Measurements from ENCODE around the gene ADRA2C. TPM values are rescaled to one million over a fixed set of nuclear protein-coding genes. Genes with fewer than 3 reads are reported as not detected.

ADRA2C gene
- total and polyA plus RNA-seq, 2 of the 13 experiments (the other 11 are each of a cell fraction or from before 2014, with no cell fraction given), result 15.4 to 69.7 TPM

GRCh38 chr4:3791910-3792542, 25.8 kb downstream of the ADRA2C start (continued):
- TF ChIP-seq MAF1 (CRISPR knock-in tag; IDR thresholded peaks at IDR 0.05; ENCODE audit: borderline replicate concordance) (peak; percentile 38; the same call in 1 of the 2 replicates), TARDBP (CRISPR knock-in tag; IDR thresholded peaks at IDR 0.05) (peak; percentile 23; the same call in 1 of the 2 replicates), NR2F2 (IDR thresholded peaks at IDR 0.05; ENCODE audit: borderline replicate concordance, low read depth) (no peak), SOX6 (IDR thresholded peaks at IDR 0.05) (no peak), SOX6 (CRISPR knock-in tag; IDR thresholded peaks at IDR 0.05) (peak; percentile 40; the same call in 1 of the 2 replicates), ZFAT (CRISPR knock-in tag; conservative IDR thresholded peaks at IDR 0.05) (0 out of 2 replicates have a peak, but pooled peaks have one; percentile 17), ZNF569 (CRISPR knock-in tag; IDR thresholded peaks at IDR 0.05; ENCODE audit: borderline replicate concordance) (no peak), ZNF329 (CRISPR knock-in tag; IDR thresholded peaks at IDR 0.05; ENCODE audit: low read depth) (peak; percentile 88), THRA (CRISPR knock-in tag; IDR thresholded peaks at IDR 0.05; ENCODE audit: borderline replicate concordance) (peak; percentile 90), ZNF24 (IDR thresholded peaks at IDR 0.05) (no peak), ZFP82 (CRISPR knock-in tag; IDR thresholded peaks at IDR 0.05; ENCODE audit: borderline replicate concordance) (no peak), ZNF121 (CRISPR knock-in tag; IDR thresholded peaks at IDR 0.05) (no peak), HES4 (CRISPR knock-in tag; IDR thresholded peaks at IDR 0.05; ENCODE audit: borderline replicate concordance) (peak; percentile 97), MYNN (CRISPR knock-in tag; IDR thresholded peaks at IDR 0.05; ENCODE audit: low read depth) (peak; percentile 93), AFF4 (CRISPR knock-in tag; IDR thresholded peaks at IDR 0.05) (0 out of 2 replicates have a peak, but pooled peaks have one; percentile 51)
- TF ChIP-seq, protein P1, sequence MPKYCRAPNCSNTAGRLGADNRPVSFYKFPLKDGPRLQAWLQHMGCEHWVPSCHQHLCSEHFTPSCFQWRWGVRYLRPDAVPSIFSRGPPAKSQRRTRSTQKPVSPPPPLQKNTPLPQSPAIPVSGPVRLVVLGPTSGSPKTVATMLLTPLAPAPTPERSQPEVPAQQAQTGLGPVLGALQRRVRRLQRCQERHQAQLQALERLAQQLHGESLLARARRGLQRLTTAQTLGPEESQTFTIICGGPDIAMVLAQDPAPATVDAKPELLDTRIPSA (CRISPR knock-in tag; IDR thresholded peaks at IDR 0.05; ENCODE audit: borderline replicate concordance), result no peak
- TF ChIP-seq, protein P2, sequence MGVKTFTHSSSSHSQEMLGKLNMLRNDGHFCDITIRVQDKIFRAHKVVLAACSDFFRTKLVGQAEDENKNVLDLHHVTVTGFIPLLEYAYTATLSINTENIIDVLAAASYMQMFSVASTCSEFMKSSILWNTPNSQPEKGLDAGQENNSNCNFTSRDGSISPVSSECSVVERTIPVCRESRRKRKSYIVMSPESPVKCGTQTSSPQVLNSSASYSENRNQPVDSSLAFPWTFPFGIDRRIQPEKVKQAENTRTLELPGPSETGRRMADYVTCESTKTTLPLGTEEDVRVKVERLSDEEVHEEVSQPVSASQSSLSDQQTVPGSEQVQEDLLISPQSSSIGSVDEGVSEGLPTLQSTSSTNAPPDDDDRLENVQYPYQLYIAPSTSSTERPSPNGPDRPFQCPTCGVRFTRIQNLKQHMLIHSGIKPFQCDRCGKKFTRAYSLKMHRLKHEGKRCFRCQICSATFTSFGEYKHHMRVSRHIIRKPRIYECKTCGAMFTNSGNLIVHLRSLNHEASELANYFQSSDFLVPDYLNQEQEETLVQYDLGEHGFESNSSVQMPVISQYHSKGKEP (CRISPR knock-in tag; IDR thresholded peaks at IDR 0.05), result peak; percentile 99
- TF ChIP-seq, protein P3, sequence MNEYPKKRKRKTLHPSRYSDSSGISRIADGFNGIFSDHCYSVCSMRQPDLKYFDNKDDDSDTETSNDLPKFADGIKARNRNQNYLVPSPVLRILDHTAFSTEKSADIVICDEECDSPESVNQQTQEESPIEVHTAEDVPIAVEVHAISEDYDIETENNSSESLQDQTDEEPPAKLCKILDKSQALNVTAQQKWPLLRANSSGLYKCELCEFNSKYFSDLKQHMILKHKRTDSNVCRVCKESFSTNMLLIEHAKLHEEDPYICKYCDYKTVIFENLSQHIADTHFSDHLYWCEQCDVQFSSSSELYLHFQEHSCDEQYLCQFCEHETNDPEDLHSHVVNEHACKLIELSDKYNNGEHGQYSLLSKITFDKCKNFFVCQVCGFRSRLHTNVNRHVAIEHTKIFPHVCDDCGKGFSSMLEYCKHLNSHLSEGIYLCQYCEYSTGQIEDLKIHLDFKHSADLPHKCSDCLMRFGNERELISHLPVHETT (CRISPR knock-in tag; conservative IDR thresholded peaks at IDR 0.05), result peak; percentile 81; the same call in 1 of the 2 replicates
- TF ChIP-seq, protein P4, sequence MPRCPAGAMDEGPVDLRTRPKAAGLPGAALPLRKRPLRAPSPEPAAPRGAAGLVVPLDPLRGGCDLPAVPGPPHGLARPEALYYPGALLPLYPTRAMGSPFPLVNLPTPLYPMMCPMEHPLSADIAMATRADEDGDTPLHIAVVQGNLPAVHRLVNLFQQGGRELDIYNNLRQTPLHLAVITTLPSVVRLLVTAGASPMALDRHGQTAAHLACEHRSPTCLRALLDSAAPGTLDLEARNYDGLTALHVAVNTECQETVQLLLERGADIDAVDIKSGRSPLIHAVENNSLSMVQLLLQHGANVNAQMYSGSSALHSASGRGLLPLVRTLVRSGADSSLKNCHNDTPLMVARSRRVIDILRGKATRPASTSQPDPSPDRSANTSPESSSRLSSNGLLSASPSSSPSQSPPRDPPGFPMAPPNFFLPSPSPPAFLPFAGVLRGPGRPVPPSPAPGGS (CRISPR knock-in tag; IDR thresholded peaks at IDR 0.05), result no peak; the same call in 1 of the 2 replicates

Measured in HepG2 (cell line).